HK-2 (cell line): ENCODE measurements around the gene TEC.
A peak's percentile ranks its signal among the peaks of the same experiment; 100 is the strongest.

Experiments used
- DNase-seq: peaks from one replicate; pipeline ENCODE4 v3.0.0-alpha.2; 2018; ENCODE audit not compliant: unreplicated experiment

The TEC gene

DNA sequence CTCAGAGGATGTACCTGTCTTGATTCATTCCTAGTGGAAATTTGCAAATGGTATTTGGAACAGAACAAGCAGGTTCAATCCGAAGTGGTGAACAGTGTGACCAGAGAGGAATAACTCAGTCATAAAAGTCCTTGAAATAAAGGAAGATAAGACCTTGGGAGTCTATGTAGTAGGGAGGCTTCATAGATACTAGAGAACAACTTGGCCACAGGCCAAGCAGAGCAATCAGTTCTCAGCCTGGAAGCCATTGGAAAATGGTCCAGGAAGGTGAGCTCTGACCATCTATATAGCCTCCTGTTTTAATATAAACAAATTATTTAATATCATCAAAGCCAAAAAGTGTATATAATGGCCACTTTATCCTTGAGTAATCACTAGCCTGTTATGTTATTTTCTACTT is 146.9 kb downstream of the TEC start:
- no peak for DNase-seq

- DNase-seq, result no peak
Observed at GRCh38 chr4:48121180-48121579, 148.5 kb downstream of the TEC start.

DNA sequence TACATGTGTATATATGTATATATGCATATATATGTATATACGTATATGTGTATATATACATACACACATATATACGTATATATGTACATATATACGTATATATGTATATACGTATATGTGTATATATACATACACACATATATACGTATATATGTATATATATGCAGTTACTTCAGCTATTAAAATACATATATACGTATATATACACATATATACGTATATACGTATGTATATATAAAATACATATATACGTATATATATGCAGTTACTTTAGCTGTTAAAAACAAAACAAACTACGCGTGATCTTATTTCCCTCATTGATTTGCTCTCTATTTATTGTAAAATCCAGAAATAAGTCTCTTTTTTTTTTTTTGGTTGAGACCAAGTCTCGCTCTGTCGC is 149.5 kb downstream of the TEC start:
- no peak for DNase-seq

DNA sequence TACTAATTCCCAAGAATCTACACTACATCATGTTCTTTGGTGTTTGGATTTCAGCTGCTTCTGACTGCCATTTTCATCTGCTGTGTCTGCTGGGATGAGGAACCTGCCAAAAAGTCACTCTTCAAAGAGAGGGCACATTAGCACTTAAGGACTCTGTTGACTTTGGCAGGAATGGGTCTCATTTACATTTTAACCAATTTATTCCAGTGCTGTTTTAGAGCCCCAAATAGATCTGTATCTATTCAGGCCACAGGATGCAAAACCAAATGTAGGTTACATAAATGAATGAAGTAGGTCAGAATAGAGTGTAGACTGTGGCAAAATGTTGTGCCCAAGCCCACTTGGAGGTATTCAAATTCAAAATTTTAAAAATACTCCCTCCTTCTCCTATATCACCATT is 150.0 kb downstream of the TEC start:
- no peak for DNase-seq

- DNase-seq, result no peak
Observed at GRCh38 chr4:48118081-48118480, 151.6 kb downstream of the TEC start.

DNA sequence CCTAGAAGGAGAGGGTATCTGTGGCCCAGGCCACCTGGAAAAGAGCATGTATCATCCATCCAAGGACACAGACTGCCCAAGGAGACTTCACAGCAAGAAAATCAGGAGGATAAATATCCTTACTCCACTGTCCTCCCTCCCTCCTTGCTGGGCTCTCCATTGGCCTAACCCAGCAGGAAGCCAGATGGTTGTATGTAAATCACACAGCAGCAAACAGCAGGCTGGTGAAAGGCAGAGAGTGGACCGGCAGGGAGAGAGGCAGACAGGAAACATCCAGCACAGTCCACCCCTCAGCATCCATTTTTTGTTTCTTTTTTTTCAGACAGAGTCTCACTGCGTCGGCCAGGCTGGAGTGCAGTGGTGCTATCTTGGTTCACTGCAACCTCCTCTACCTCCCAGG is 153.1 kb downstream of the TEC start:
- no peak for DNase-seq

GRCh38 chr4:48114412-48114811 is 155.2 kb downstream of the TEC start:
- no peak for DNase-seq

DNA sequence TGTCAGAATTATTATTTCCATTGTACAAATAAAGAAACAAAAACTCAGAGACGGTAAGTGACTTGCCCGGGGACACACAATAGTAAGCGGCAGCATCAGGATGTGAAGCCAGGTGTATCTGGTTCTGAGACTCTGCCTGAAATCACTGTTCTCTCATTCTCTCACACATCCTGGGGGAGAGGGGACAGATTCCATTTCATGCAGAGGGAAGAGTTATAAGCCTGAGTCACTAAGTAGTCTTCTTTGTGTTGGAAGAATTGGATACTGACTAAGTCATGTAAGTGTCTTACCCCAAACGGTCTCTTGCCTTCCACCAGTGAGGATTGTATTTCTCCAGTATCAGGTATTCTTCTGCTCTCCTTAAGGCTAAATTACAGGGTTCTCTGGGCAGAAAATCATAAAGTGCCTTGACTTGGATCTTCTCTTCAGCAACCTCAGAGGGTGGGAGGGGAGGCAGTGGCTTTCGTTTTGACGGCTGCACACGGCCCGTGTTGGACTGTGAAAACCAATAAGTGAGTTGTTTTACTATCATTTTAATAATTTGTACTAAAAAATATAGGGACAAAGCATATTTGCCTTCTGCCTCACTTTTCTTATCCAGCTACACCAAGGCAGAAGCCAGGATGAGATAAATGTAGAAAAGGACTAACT is 157.5 kb downstream of the TEC start:
- DNase-seq, result no peak

- no peak for DNase-seq
Observed at GRCh38 chr4:48110452-48110978, 159.1 kb downstream of the TEC start.

GRCh38 chr4:48109413-48110263 is 160.0 kb downstream of the TEC start:
- DNase-seq, result no peak

DNA sequence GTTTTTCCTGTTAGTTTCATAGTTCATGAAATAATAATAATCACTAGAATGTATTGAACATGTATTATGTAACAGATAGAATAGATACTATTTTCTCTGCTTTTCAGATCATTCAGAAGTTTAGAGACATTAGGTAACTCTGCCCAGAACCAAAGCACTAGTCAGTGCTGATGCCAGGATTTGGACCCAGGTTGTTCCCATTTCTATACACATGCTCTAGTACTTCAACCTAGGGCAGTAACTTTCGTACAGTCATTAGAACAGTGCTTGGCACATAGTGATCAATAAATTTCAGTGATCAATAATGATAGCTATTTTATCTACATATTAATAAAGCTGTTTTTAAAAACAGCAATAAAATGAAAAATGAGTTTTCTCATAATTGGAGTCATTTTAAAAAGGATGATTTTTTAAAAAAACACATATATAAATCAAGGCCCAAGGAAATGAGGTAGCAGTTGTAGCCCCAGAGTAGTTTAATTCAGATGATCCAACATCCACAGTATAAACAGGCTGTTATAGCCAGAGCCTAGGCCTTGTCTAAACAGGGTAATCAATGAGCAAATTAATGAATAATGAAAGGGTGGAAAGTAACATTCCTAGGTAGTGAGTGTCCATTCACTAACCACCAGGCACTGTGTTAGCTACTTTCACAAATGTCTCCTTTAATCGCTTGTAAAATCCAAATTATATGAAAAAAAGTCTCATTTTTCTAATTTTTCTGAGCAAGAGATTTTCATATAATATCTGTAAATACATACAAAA is 161.1 kb downstream of the TEC start:
- no peak for DNase-seq

DNA sequence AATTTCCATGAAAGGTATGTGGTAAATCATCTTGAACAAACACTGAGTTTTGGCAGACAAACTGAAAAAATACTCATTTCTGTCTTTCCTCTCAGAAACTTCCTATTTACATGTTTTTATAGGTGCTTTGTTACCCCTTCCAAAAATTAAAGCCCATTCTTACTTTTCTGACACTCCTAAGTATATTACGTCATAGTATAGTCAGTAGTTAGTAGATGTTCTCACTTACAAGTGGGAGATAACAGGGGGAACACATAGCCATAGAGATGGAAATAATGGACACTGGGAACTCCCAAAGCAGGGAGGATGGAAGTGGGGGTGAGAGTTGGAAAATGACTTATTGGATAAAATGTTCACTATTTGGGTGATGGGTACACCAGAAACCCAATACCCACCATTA is 164.4 kb downstream of the TEC start:
- no peak for DNase-seq

DNA sequence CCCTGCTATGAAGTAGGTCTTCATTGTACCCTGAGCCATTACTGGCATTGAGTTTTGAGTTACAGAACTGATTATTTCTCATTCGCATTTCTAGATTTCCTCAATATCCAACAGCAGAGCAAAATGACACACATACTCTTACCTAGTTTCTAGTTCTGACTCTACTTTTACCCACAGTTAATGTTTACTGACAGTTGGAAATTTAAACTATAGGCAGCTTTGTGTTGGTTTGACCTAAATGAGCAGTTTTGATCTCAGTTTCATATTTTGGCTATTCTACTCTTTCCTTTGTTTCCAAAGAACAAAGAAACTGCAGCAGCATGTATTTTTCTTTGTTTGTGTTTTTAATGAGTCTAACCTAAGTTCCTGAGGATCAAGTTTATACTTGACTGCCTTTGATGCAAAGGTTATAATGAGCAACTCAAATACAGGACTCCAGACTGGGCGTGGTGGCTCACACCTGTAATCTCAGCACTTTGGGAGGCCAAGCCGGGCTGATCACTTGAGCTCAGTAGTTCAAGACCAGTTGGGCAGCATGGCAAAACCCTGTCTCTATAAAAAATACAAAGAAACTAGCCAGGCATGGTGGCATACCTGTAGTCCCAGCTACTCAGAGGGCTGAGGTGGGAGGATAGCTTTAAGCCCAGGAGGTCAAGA is 166.0 kb downstream of the TEC start:
- DNase-seq, result no peak

DNA sequence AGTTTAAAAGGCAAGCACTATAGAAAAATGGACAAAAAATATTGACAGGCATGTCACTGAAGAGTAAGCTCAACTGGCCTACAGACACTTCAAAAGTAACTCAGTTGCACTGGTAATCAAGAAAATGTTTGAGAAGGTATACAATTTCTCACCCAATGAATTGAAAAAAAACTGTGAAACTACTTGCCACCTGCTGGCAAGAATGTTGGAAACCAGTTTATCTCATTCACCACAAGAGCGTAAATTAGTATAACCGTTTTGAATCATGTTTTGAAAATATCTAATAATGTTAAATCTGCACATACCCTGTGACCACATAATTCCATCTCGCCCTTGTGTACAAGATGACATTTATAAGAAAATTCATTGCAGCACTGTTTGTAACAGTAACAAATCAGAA is 167.3 kb downstream of the TEC start:
- DNase-seq, result no peak

GRCh38 chr4:48100256-48100655 is 169.4 kb downstream of the TEC start:
- DNase-seq, result no peak

- no peak for DNase-seq
Observed at GRCh38 chr4:48095441-48095840, 174.2 kb downstream of the TEC start.

GRCh38 chr4:48093991-48094416 is 175.6 kb downstream of the TEC start:
- peak; percentile 54 for DNase-seq

GRCh38 chr4:48090621-48091020 is 179.0 kb downstream of the TEC start:
- no peak for DNase-seq

DNA sequence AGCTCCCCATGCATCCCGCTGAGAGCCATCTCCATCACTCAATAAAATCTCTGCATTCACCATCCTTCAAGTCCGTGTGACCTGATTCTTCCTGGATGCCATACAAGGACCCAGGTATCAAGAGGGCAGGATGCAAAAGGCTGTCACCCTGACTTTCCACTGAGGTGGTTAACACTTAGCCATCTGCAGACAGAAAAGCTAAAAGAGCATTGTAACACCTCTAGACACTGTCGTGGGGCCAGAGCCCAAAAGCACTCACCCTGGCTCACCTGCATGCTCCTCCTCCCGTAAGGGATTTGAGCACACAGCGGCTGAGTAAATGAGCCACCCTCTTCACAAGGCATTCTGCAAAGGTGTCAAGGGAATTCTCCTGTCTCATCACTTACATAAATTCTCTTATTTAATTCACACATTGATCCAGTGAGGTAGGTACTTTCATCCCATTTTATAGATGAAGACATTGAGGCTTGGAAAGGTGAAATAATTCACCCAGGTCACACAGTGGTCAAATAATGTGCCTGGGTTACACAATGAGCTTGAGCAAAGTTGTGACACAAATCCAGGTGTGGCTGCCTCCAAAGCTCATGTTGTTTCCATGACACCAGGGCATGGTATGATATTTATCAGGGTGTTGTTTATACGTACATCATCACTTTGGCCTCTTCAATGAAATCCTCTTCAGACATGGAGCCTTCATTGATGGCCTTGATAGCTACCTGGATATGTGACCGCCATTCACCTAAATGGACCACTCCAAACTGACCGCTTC is 183.6 kb downstream of the TEC start:
- DNase-seq, result no peak
